ENCODE results near the gene JADE3. TPM values are rescaled to one million over a fixed set of nuclear protein-coding genes. Genes with fewer than 3 reads are reported as not detected.

JADE3 gene
- total RNA-seq, 1 experiment from 2014 or later = 20.2 TPM

DNA sequence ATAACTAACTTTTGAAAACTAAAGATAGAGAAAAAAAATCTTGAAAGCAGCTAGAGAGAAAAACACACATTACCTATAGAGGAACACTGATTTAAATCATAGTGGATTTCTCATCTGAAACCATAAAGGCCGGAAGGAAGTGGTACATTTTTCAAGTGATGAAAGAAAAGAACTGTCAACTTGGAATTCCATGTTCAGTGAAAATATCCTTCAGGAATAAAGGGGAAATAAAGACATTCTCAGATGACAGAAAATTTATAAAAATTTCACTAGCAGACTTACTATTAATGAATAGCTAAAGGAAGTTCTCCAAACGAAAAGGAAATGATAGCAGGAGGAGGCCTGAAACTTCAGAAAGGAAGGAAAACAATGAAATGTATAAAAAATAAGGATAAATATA lies 7.6 kb upstream of the JADE3 start:
- H3K23me2 ChIP-seq (ENCODE audit: insufficient read length, low read depth, low read length, poor library complexity, severe bottlenecking) = no peaks in the 10 kb centered on the region
- no peaks in the 10 kb centered on the region for H3K27me3 ChIP-seq (ENCODE audit: insufficient read depth, low read length)
- WGBS (ENCODE audit: extremely low coverage, insufficient read length, low lambda C conversion rate) = no CpG with 5 or more reads among the region's 2 CpGs
- H2AFZ ChIP-seq (ENCODE audit: low read length) = no peak overlapping the region
- H2BK15ac ChIP-seq (ENCODE audit: low read depth, low read length) = no peak overlapping the region
- H3K4me3 Mint-ChIP-seq = no peak overlapping the region
- no peak overlapping the region for H3K9ac ChIP-seq (ENCODE audit: extremely low read depth, insufficient read length, low read length)
- no peak overlapping the region for H3K56ac ChIP-seq (ENCODE audit: insufficient read length, low read depth, low read length)
- peaks cover 2% of the 10 kb centered on the region in 2 experiments; a peak in 3 of 4 replicates for H3K4me1 Mint-ChIP-seq
- no peaks in the 10 kb centered on the region for H3K79me2 ChIP-seq (ENCODE audit: insufficient read depth, low read length)
- no peak overlapping the region for H2BK12ac ChIP-seq (ENCODE audit: insufficient read length, low read depth, low read length)
- no peak overlapping the region for H4K5ac ChIP-seq (ENCODE audit: insufficient read length, low read depth, low read length)
- no peak overlapping the region for H2BK120ac ChIP-seq (ENCODE audit: low read depth, low read length, poor library complexity, severe bottlenecking)
- H4K8ac ChIP-seq (replicated peaks; ENCODE audit: insufficient read length, low read depth, low read length) = no peak overlapping the region
- no peak for DNase-seq
- no peak overlapping the region for H3K27ac Mint-ChIP-seq
- H3K4me1 ChIP-seq (ENCODE audit: insufficient read depth, low read length) = no peaks in the 10 kb centered on the region
- no peaks in the 10 kb centered on the region for H4K20me1 ChIP-seq (ENCODE audit: control insufficient read depth, insufficient read depth, insufficient read length)
- no peak overlapping the region for H3T11ph ChIP-seq (ENCODE audit: low read length)
- no peak overlapping the region for H3K27ac ChIP-seq (ENCODE audit: insufficient read length, low read depth, low read length)
- no peak overlapping the region for H3K4me2 ChIP-seq (ENCODE audit: insufficient read depth, insufficient read length, low read length)
- no peak overlapping the region for H3K23ac ChIP-seq (ENCODE audit: insufficient read length, low read depth, low read length)
- no peaks in the 10 kb centered on the region for H3K27me3 Mint-ChIP-seq (ENCODE audit: low read depth)
- H3K36me3 Mint-ChIP-seq (ENCODE audit: insufficient read depth in 1 of 3, low read depth in 3 of 3) = no peaks in the 10 kb centered on the region; a peak in 2 of 7 replicates
- H2BK5ac ChIP-seq (ENCODE audit: insufficient read length, low read length) = no peak overlapping the region
- TF ChIP-seq, protein P1, sequence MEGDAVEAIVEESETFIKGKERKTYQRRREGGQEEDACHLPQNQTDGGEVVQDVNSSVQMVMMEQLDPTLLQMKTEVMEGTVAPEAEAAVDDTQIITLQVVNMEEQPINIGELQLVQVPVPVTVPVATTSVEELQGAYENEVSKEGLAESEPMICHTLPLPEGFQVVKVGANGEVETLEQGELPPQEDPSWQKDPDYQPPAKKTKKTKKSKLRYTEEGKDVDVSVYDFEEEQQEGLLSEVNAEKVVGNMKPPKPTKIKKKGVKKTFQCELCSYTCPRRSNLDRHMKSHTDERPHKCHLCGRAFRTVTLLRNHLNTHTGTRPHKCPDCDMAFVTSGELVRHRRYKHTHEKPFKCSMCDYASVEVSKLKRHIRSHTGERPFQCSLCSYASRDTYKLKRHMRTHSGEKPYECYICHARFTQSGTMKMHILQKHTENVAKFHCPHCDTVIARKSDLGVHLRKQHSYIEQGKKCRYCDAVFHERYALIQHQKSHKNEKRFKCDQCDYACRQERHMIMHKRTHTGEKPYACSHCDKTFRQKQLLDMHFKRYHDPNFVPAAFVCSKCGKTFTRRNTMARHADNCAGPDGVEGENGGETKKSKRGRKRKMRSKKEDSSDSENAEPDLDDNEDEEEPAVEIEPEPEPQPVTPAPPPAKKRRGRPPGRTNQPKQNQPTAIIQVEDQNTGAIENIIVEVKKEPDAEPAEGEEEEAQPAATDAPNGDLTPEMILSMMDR (conservative IDR thresholded peaks at IDR 0.05) = no peak
- H4K91ac ChIP-seq (ENCODE audit: insufficient read length, low read depth, low read length) = no peak overlapping the region
- H3K4ac ChIP-seq (ENCODE audit: low read depth, low read length) = no peak overlapping the region
- H2AK5ac ChIP-seq (ENCODE audit: insufficient read length, low read length) = no peak overlapping the region
- H3K14ac ChIP-seq (ENCODE audit: insufficient read depth, low read length) = no peak overlapping the region
- peaks cover 49 to 61% of the 10 kb centered on the region in 2 experiments for H3K9me3 Mint-ChIP-seq
- H3K9me3 ChIP-seq (ENCODE audit: control insufficient read depth, low read depth, low read length) = peaks cover 6% of the 10 kb centered on the region
- no peak overlapping the region for H2BK20ac ChIP-seq (ENCODE audit: low read depth, low read length, poor library complexity, severe bottlenecking)
- no peaks in the 10 kb centered on the region for H3K79me1 ChIP-seq (ENCODE audit: insufficient read depth, low read depth, low read length, poor library complexity, severe bottlenecking)
- H3K18ac ChIP-seq (ENCODE audit: insufficient read length, low read depth, low read length) = no peak overlapping the region

Data from H9 (cell line).